B cell (primary cell): ENCODE results near the gene ETNPPL. TPM values are rescaled to one million over a fixed set of nuclear protein-coding genes. Genes with fewer than 3 reads are reported as not detected.

Experiments used
- ATAC-seq: fragments of 200-7000 bp; cut with Tn5 transposase; one replicate; pipeline ENCODE4 v1.10.0; 2021; ENCODE audit warnings: low read depth, mild to moderate bottlenecking, moderate number of reproducible peaks, moderate library complexity
- CTCF ChIA-PET: fragments of 350-600 bp; sonication (Branson Sonifier 250); formaldehyde crosslinking; loops from one replicate; lab custom pipeline; 2021; ENCODE audit warnings: antibody characterized with exemption, inconsistent platforms; lab: Charles Lee
- POLR2A ChIA-PET: fragments of 350-600 bp; sonication (Branson Sonifier 250); formaldehyde crosslinking; loops from one replicate; lab custom pipeline; 2021; ENCODE audit warnings: antibody characterized with exemption; lab: Charles Lee
- DNase-seq: peaks from one replicate; pipeline ENCODE4 v3.0.0; 2013
- H2AFZ ChIP-seq: 2 replicates; pipeline ENCODE4 v1.6.1; 2012; ENCODE audit warnings: mild to moderate bottlenecking, low read depth, low read length; ENCODE audit not compliant: insufficient read depth, poor library complexity, severe bottlenecking
- H3K27ac ChIP-seq, 2 donors: 1 replicate in 1 of 2; 2 replicates in 1 of 2; pipeline ENCODE4 v1.5.1; 2012 to 2013; ENCODE audit warnings: low read length in 2 of 2, mild to moderate bottlenecking in 2 of 2, moderate library complexity in 1 of 2
- H3K27me3 ChIP-seq, 4 experiments: fragments of 200-600 bp in 1 of 4; sonication (generic) in 1 of 4; replicated peaks in 1 of 4; 1 replicate in 2 of 4; 2 replicates in 2 of 4; pipeline versions ENCODE4 v1.6.1 to v1.7.0; 2013 to 2016; ENCODE audit warnings: low read length in 3 of 4, mild to moderate bottlenecking in 2 of 4, mixed read lengths in 1 of 4, moderate library complexity in 1 of 4; ENCODE audit not compliant: insufficient read depth in 4 of 4, control insufficient read depth in 3 of 4; ENCODE audit errors: control extremely low read depth in 1 of 4
- H3K36me3 ChIP-seq, 2 experiments: replicated peaks in 1 of 2; 1 replicate in 1 of 2; 2 replicates in 1 of 2; pipeline versions ENCODE4 v1.6.1 to v1.7.1; 2013; ENCODE audit warnings: low read length in 1 of 2; ENCODE audit not compliant: insufficient read depth in 2 of 2, control insufficient read depth in 1 of 2; ENCODE audit errors: control extremely low read depth in 1 of 2, extremely low read depth in 1 of 2
- H3K4me1 ChIP-seq, 2 donors: fragments of 200-600 bp in 1 of 2; sonication (generic) in 1 of 2; 1 replicate in 1 of 2; 2 replicates in 1 of 2; pipeline versions ENCODE4 v1.5.1 to v1.6.1; 2013 to 2017; ENCODE audit warnings: low read length in 2 of 2; ENCODE audit not compliant: control insufficient read depth in 2 of 2, insufficient read depth in 2 of 2
- H3K4me2 ChIP-seq: replicated peaks from 2 replicates; pipeline ENCODE3; 2012; ENCODE audit warnings: mild to moderate bottlenecking, low read depth, low read length; ENCODE audit not compliant: poor library complexity, severe bottlenecking
- H3K4me3 ChIP-seq, 5 experiments: fragments of 200-600 bp in 1 of 5; sonication (generic) in 1 of 5; 1 replicate in 3 of 5; 2 replicates in 2 of 5; pipeline versions ENCODE4 v1.5.1 to v1.7.0; 2011 to 2016; ENCODE audit warnings: low read length in 4 of 5, mild to moderate bottlenecking in 4 of 5, low read depth in 2 of 5, control low read depth in 1 of 5, moderate library complexity in 1 of 5; ENCODE audit not compliant: insufficient read depth in 1 of 5; ENCODE audit errors: control extremely low read depth in 1 of 5, extremely low read depth in 1 of 5
- H3K79me2 ChIP-seq: fragments of 200-600 bp; sonication (generic); one replicate; pipeline ENCODE4 v1.6.0; 2016; ENCODE audit warnings: low read length; ENCODE audit not compliant: control insufficient read depth, insufficient read depth
- H3K9ac ChIP-seq: fragments of 200-600 bp; sonication (generic); 2 replicates; pipeline ENCODE4 v1.6.1; 2017; ENCODE audit warnings: mild to moderate bottlenecking, low read length, moderate library complexity
- H3K9me3 ChIP-seq, 3 donors: one replicate each; pipeline versions ENCODE4 v1.6.1 to v1.7.1; 2013; ENCODE audit warnings: low read length in 2 of 3; ENCODE audit not compliant: control insufficient read depth in 2 of 3, insufficient read depth in 1 of 3; ENCODE audit errors: control extremely low read depth in 1 of 3
- H4K20me1 ChIP-seq: 2 replicates; pipeline ENCODE4 v1.6.0; 2012; ENCODE audit warnings: mild to moderate bottlenecking, low read length; ENCODE audit not compliant: insufficient read depth, control insufficient read depth, poor library complexity, severe bottlenecking
- H3K27ac Mint-ChIP-seq: one replicate; pipeline ENCODE4 v1.8.0; 2021; ENCODE audit warnings: mixed read lengths
- H3K27me3 Mint-ChIP-seq: one replicate; pipeline ENCODE4 v1.8.0; 2021; ENCODE audit warnings: mixed read lengths
- H3K4me1 Mint-ChIP-seq: one replicate; pipeline ENCODE4 v1.8.0; 2021; ENCODE audit warnings: mixed read lengths
- H3K4me3 Mint-ChIP-seq: one replicate; pipeline ENCODE4 v1.8.0; 2021; ENCODE audit warnings: mixed read lengths
- H3K9me3 Mint-ChIP-seq: one replicate; pipeline ENCODE4 v1.8.0; 2022; ENCODE audit warnings: mixed read lengths; ENCODE audit not compliant: insufficient read depth
- CTCF ChIP-seq: fragments of 200-600 bp; IDR thresholded peaks from one replicate; pipeline ENCODE4 v1.8.0; 2022; ENCODE audit warnings: antibody characterized with exemption, mild to moderate bottlenecking
- EZH2 ChIP-seq: IDR thresholded peaks from 2 replicates; pipeline ENCODE4 v1.6.1; 2012; ENCODE audit warnings: borderline replicate concordance, low read depth, mild to moderate bottlenecking, moderate library complexity, low read length; ENCODE audit not compliant: insufficient read depth, poor library complexity, severe bottlenecking
- WGBS: methylation state at CpG from one replicate; pipeline ENCODE4 v1.1.5; 2013; ENCODE audit warnings: missing lambda C conversion rate; ENCODE audit not compliant: insufficient coverage; 5-methylcytosine and 5-hydroxymethylcytosine counted together
- intact Hi-C: fragments of 100-400 bp; cut with micrococcal nuclease; formaldehyde crosslinking; loops from one replicate; pipeline ENCODE4 v1.10.0; 2022
- polyA plus RNA-seq: library from polyadenylated mRNA; depleted of rRNA; stranded (reverse); fragments of >200 nt; gene quantifications from 2 replicates; pipeline ENCODE4 v1.2.3, GENCODE V29; 2012
- total RNA-seq, 2 donors: library from RNA; stranded (reverse); fragments of 120-200 nt in 1 of 2; gene quantifications; 1 replicate in 1 of 2; 2 replicates in 1 of 2; pipeline versions ENCODE4 v1.2.3 to v1.2.4, GENCODE V29; 2013 to 2022

Gene ETNPPL
- total and polyA plus RNA-seq, 2 donors (not counting 1 experiment from before 2014, with no cell fraction given): not detected

- Mint-ChIP-seq H3K9me3 (no peaks in the 10 kb centered on the region), H3K27ac (no peak overlapping the region), H3K4me1 (no peaks in the 10 kb centered on the region), H3K27me3 (peaks cover 8% of the 10 kb centered on the region), H3K4me3 (no peak overlapping the region)
- H3K36me3 ChIP-seq: no peaks in the 10 kb centered on the region
- H3K27me3 ChIP-seq: peaks cover 0 to 3% (median 0%) of the 10 kb centered on the region in 4 experiments
- no peak overlapping the region for H2AFZ ChIP-seq
- no peak overlapping the region for H3K27ac ChIP-seq
- no peak overlapping the region for H3K9ac ChIP-seq
- no peaks in the 10 kb centered on the region for H3K9me3 ChIP-seq
- no peaks in the 10 kb centered on the region for H4K20me1 ChIP-seq
- intact Hi-C loops: no loop called here
- H3K4me2 ChIP-seq: no peak overlapping the region
- TF ChIP-seq CTCF: no peak
- no peak for TF ChIP-seq EZH2
- ATAC-seq: no peak
- CTCF ChIA-PET: no interaction called here
- H3K79me2 ChIP-seq: no peaks in the 10 kb centered on the region
- H3K4me3 ChIP-seq: no peak overlapping the region
- H3K4me1 ChIP-seq: no peaks in the 10 kb centered on the region
- POLR2A ChIA-PET: no interaction called here
- no CpG with 5 or more reads among the region's 1 CpG for WGBS
- DNase-seq: no peak
These were observed 47.2 kb upstream of the ETNPPL start for GRCh38 chr4:108810087-108810486.

GRCh38 chr4:108804648-108805273, 41.9 kb upstream of the ETNPPL start:
- H4K20me1 ChIP-seq: no peaks in the 10 kb centered on the region
- no peak overlapping the region for H3K4me3 ChIP-seq
- WGBS: 96% methylated on average over 5 of the region's 5 CpGs
- Mint-ChIP-seq H3K27me3 (peaks cover 8% of the 10 kb centered on the region), H3K27ac (no peak overlapping the region), H3K4me3 (no peak overlapping the region), H3K9me3 (no peaks in the 10 kb centered on the region), H3K4me1 (no peaks in the 10 kb centered on the region)
- H3K36me3 ChIP-seq: no peaks in the 10 kb centered on the region
- no peaks in the 10 kb centered on the region for H3K9me3 ChIP-seq
- ATAC-seq (no peak), DNase-seq (no peak)
- CTCF ChIA-PET: no interaction called here
- TF ChIP-seq EZH2 (no peak), CTCF (no peak)
- no peaks in the 10 kb centered on the region for H3K79me2 ChIP-seq
- intact Hi-C loops: no loop called here
- no peak overlapping the region for H3K9ac ChIP-seq
- H2AFZ ChIP-seq: no peak overlapping the region
- POLR2A ChIA-PET: no interaction called here
- H3K4me1 ChIP-seq: no peaks in the 10 kb centered on the region
- no peak overlapping the region for H3K4me2 ChIP-seq
- H3K27ac ChIP-seq: no peak overlapping the region
- H3K27me3 ChIP-seq: peaks cover 0 to 3% (median 0%) of the 10 kb centered on the region in 4 experiments
